ENCODE results near the gene PAGE1.
"Not testable (repeated sequence)": the region's sequence is repeated elsewhere in the genome, so short reads cannot be mapped to it uniquely, and the experiment has no call there.

Gene PAGE1, protein sequence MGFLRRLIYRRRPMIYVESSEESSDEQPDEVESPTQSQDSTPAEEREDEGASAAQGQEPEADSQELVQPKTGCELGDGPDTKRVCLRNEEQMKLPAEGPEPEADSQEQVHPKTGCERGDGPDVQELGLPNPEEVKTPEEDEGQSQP

DNA sequence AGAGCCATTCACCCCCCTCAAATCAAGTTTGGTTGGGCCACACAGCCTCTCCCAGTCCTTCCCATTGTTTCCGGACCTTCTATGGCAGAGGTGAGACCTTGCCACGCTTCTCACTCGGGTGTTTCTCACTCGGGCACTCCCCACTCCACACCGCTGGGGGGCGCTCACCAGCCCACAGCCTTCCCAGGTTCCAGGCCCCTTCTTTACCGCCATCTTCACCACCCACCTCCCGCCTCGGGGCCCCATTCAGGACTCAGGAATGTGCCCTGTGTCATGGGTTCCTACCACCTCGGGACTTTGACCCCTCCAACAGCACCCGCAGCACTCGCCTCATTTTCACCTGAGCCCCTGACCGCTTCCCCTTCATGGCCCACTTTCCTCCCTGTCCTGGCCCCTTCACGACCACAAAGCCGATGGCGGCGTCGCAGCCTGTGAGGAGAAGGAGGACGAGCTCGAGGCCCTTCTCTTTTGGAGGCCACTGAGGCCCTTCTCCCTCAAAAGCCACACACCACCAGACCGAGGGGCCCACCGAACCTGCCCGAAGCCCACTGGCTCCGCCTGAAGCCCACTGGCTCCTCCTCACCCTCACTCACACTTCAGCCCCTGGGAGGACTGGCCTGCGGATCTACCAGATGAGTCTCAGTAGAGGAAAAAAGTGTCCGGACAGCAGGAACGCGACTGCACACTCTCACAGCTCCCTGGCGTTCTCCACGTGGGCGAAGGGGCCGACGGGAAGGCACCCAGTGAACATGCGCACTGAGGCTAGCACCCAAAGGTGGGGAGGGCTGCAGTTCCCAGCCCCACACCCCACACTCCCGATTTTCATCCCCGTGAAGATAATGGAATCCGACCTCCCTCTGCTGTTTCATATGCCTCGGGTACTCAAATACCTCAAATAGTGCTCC, at the start of gene PAGE1:
Gene PAGE1, minus strand, starts transcription at position 709 of the 905 bp plus-strand sequence. CDS start 1,214 bp downstream, outside the sequence.
- no peak for DNase-seq (ENCODE audit: low read depth)

DNA sequence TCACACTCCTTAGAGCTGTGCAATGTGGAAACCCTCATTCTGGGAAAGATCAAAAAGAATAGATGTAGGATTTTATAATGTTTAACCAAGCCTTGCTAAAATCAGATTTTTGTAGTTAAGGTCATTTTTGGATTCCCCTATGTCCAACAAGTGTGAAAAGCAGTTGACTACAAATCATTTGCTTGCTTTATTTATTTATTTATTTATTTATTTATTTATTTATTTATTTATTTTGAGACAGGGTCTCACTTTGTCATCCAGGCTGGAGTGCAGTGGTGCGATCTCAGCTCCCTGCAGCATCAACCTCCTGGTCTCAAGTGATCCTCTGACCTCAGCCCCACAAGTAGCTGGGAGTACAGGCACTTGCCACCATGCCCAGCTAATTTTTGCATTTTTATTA, 45.7 kb upstream of the PAGE1 start:
- not testable (repeated sequence) for DNase-seq (ENCODE audit: low read depth)

DNA sequence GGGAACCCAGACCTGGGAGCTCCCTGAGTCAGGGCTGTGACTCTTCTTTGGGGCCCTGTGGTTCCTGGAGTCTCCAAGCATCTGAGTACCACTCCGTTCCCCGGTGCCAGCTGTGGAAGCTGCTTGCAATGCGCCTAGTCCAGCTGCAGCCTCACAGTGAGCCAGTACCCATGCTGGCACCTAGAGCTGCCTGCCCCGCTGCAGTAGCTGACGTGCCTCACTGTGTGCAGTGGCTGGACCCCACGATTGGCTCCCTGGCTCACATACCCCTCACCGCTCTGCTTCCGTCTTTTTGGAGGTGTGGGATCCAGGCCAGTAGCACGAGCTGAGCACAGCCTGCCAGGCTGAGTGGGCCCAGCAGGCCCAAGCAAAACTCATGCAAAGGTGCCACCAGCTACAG, 32.1 kb upstream of the PAGE1 start:
- no peak for DNase-seq (ENCODE audit: low read depth)

DNA sequence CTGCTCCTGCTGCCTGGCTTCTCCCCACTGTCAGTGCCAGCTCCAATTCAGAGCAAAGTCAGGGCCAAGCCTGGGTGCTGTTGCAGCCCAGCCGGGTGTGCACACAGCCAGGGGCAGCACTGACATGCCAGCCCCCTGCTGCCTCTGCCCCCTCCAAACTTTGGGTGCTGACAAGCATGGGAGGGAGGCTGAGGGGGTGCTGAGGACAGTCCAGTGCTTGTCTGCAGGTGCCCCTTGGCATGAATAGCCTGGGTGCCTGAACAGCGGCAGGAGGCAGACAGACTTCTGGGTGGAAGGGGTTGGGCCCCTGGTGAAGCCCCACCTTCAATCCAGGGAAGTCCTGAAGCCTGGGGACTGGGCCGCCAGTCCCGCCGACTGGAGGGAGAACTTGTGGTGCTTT, 31.2 kb upstream of the PAGE1 start:
- DNase-seq (ENCODE audit: low read depth): no peak

DNA sequence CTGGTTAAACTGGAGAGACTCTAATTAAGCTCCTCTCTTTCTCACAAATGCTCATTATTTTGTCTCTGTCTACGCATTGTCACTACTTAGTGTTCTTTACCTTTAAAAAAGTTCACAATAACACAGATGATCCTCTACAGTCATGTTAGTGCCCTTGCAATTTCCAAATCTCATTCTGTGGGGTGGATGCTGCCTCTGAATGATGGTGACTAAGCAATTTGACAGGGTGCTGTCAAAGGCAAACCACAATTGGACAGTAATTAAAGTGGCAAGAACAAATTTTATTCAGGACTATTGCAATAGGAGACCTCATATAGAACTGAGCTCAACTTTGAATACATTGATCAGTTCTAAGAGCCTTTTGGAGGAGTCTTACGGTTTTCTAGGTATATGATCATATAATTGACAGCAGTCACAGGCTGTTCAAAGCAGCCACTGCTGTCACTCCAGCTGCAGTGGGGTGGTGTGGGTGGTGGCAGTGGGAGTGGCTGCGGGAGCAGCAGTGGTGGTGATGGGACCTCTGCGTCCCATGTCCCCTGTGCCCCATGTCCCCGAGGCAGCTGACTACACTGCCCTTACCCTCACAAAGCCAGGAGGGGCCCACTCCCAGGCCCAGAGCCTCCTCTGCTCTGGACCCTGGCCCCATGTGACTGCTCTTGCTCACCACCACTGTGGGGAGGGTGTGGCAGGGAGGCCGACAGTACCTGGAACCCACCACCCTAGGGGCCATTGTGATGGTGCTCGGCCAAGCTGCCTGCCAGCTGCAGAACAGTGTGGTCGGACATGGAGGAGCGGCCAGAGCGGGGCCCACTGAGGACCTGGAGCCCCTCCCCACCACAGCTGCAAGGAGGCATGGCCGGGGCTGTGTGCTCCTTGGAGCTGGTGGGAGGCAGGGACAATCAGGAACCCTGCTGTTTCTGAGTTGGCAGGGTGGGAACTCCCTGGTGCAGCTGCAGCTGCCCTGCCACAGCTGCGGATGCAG, 30.4 kb upstream of the PAGE1 start:
- no peak for DNase-seq (ENCODE audit: low read depth)

DNA sequence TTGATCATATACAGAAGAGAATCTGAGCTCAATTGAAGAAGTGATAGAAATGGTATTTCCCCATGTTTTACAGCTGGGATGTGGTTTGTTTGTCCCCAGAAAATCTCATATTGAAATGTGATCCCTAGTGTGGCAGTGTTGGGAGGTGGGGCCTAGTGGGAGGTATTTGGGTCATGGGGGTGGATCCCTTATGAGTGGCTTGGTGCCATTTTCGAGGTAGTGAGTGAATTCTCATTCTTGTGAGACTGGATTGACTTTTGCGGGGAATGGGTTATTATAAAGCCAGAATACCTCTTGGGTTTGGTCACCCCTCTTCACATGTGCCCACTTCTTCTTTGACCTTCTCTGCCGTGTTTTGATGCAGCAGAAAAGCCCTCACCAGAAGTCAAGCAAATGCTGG, 29.6 kb upstream of the PAGE1 start:
- DNase-seq (ENCODE audit: low read depth): no peak

DNA sequence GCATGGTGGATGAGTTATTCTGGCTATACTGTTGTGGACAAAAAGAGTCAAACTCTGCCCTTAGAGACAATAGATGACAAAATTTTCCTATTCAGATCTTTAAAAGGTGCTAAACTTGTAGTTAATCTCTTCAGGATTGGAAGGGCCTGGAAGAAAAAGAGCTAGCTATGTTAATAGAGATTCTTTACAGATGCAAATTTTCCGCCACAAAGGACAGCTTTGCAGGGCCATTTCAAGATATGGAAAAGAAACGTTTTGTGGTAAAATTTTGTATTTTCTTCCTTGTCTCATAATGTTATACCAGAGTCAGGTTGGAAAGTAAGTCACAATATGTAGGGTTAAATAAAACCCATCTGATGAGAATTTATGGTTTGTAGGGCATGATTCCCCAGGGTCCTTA, 24.3 kb upstream of the PAGE1 start:
- DNase-seq (ENCODE audit: low read depth): not testable (repeated sequence)

DNA sequence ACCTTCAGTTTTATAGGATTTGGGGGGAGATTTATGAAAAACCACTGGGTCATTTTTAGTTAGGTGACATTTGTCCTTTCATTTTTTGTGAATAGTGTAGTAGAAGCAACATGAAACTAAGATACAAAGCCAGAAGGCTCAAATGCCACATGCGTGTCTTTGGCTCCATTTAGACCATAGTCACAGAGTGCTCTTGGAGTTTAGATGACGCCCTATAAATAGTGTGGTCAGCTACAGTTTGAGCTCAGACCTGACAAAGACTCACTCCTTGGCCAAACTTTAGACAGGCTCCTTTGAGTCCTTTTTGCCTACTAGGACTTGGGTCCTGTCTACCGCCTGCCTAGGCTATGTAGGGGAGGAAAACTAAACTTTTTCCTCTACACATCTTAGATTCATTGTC, 16.8 kb upstream of the PAGE1 start:
- no peak for DNase-seq (ENCODE audit: low read depth)

DNA sequence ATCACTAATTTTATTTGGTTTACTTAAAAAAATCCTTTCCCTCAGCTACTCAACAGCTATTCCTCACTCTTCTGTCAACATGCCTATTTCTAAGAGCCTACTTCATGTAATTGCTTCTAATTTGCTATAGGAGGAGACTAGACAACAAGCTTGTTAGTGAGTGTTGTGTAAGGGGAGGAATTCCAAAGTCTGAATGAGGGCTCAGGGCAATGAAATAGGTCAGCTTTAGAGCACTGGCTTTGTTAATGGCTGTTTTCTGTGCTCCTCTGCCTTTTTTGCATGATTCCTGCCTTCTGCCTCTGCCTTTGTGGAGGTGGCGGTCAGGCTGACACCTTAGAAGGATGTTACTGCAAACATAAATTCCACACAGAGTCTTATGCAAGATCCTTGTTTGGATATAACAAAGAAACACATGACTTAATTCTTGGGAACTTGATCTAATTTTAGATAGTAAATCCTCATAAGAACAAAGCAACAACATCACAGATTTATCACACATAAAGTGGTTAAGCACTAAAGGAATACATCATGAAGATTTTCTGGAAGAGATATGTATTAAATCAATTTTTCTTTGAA, 15.0 kb upstream of the PAGE1 start:
- DNase-seq (ENCODE audit: low read depth): no peak

DNA sequence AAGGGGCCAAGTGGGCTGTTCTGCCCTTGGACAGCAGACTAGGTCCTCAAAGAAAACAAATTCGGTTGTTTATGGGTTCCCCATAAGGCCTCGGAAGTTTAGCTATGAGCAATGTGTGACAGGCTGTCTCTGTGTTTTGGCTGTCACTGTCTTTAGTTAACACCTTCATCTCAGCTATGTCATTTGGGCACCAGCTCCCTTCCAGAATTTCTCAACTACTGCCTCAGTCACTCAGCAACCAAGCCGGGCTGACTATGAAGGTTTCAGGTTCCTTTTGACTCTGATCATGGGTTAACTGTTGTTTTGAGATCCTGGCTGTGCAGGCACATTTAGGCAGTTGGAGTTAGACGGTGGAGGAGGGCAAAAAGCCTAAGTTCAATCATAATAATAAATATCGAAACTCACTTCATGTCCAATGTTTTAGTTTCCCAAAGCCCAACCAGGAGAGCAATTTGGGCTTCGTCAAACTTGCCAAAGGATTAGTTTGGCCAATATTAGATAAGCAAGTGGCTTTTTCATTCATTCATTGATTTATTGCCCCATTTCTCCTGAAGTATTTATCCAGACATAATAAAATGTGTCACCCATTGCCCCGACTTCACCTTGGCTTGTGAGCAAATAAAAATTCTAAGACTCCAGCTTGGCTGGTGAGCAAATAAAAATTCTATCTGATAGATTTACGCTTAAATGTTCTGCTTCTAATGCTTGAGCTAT, 9.1 kb upstream of the PAGE1 start:
- no peak for DNase-seq (ENCODE audit: low read depth)

DNA sequence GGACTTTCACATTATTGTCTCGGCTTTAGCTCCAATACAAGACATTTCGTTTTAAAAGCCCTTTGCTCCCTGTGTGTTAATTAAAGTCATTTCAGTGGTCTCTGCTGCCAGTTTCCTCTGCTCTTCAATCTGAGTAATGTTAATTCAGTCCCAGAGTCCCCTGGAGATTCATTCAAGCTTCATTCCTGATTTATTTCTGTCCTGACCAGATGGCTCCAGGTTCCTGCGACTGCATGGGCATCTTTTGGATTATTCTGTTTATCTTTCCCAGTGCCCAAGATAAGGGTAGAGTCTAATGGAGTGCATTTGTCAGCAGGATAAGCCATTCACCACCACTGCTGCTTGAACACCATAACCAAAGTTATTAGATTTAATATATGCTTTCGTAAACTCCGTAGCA, 6.1 kb upstream of the PAGE1 start:
- DNase-seq (ENCODE audit: low read depth): no peak

DNA sequence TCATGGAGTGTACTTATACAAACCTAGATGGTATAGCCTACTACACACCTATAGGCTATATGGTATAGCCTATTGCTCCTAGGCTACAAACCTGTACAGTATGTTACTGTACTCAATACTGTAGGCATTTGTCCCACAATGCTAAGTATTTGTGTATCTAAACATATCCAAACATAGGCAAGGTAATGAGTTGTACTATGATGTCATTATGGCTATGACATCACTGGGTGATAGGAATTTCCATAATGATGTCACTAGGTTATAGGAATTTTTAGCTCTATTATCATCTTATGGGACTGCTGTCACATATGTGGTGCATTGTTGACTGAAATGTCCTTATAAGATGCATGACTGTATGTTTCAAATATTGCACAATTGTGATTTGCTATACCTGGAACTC, 5.5 kb upstream of the PAGE1 start:
- no peak for DNase-seq (ENCODE audit: low read depth)

DNA sequence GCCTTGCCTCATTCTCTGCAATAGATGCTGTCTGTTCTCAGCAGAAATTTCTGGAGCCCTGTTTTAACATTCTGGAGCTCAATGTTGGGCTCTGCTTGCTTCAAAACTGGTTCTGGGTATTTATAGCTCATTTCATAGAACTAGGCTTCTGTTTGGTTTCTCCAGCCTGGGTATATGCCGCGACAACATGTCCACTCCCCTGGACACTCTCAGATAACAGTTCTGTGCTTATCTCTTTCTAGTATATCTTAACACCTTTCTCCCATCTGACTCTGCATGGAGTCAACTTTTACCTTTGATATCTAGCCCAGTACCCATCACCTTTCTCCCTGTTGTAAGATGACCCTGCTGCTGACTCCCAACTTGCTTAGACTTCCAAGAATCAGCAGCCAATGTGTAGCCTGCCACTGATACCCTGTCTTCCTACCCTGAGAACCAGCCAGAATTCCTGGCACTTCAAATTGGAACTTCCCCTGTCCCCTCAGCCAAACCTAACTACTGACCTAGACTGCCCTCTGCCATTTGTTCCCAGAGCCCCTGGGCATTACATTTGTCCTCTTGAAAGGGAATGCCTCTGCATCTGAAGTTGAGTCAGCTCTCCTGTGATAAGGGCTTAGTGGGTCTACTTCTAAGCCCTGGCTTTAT, 20.6 kb downstream of the PAGE1 start:
- DNase-seq (ENCODE audit: low read depth): no peak

DNA sequence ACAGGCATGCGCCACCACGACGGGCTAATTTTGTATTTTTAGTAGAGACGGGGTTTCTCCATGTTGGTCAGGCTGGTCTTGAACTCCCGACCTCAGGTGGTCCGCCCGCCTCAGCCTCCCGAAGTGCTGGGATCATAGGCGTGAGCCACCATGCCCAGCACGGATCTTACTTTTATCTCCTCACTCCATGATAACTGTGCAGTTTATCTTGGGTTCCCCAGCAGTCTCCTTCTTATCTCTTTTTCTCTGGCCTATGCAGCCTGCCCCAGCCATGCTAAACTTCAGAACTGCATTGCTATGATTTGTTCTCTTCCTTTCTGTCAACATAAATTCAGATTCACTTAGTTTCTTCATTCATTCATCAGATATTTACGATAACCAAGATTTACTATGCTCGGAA, 22.4 kb downstream of the PAGE1 start:
- no peak for DNase-seq (ENCODE audit: low read depth)

DNA sequence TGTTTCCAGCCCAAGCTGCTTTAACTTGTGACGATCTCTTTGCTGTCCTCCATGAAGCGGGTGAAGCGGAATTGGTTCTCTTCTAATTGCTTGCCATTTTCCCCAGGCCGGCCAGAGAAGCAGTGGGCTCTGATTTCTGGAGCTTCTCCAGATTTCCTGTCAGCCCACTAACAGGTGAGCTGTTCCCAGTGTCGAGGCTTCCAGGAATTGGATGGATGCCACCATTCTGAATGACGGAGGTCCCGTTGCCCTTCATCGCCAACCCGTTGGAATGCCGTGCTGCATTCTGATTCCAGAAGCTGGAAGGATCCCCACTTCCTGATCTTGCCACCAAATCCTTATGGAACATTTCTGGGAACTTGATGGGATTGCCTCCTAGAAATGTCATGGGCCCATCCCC, 31.0 kb downstream of the PAGE1 start:
- no peak for DNase-seq (ENCODE audit: low read depth)

DNA sequence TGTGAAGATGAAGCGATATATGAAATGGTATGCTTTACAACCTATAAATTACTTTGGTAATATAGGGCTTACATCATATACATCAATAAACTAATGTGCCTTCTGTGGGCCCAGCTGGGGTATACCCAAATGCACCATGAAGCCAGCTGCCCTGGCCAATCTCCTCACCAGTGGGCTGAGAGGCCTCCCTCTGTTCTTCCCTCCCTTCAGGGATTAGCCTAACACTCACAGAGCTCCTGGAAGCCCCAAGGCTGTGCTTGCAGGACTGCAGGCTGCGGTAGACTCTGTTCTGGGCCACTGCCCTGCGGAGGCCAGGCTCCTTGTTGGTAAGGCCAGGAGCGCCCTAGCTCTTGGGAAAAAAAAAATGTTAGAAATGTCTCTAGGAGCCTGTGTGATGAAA, 33.9 kb downstream of the PAGE1 start:
- no peak for DNase-seq (ENCODE audit: low read depth)

DNA sequence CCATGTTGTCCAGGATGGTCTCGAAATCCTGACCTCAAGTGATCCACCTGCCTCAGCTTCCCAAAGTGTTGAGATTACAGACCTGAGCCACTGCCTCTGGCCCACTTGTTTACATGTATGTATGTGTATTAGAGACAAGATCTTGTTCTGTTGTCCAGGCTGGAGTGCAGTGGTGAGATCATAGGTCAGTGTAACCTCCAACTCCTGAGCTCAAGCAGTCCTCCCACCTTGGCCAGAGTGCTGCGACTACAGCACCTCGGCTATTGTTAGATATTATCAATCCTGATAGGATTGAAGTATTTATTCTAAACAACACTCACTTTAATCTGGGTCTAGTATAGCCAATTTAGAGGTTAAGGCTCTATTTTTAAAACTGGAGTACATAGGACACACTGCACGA, 36.0 kb downstream of the PAGE1 start:
- no peak for DNase-seq (ENCODE audit: low read depth)

DNA sequence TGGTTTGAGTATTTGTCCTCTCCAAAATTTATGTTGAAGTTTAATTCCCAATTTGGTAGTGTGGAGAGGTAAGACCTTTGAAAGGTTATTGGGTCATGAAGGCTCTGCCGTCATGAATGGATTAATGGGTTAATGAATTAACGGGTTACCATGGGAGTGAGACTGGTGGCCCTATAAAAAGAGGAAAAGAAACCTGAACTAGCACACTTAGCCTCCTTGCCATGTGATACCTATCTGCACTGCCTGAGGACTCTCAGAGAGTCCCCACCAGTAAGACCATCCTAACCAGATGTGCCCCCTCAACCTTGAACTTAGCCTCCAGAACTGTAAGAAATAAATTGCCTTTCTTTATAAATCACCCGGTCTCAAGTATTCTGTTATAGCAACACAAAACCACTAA, 39.3 kb downstream of the PAGE1 start:
- DNase-seq (ENCODE audit: low read depth): no peak

DNA sequence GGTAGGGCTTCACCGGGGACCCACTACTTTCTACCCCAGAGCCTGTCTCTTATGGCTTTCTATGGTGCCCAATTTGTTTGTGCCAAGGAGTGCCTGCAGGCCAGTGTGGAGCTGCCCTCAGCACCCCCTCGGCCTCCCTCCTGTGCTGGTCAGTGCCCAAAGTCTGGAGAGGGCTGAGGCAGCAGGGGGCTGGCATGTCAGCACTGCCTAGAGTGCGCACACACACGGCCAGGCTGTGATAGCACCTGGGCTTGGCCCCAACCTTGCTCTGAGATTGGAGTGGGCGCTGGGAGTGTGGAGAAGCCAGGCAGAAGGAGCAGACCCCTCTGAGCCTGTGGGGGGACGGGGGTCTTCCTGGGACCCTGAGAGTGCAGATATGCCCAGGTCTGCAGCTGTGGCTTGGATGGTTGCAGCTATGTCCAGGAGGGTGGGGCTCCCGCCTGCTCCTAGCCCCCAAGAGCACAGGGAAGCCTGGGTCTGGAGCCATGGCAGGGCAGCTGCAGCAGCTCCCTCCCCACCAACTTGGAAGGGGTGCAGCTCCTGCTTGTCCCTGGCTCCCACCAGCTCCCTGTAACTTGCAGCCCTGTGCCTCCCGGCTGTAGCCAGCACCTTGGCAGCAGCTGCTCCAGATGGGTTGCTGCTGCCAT, 50.7 kb downstream of the PAGE1 start:
- no peak for DNase-seq (ENCODE audit: low read depth)
